Loucy (cell line): Measurements from ENCODE around the gene AVL9.

Experiments
- EZH2phosphoT487 ChIP-seq: fragments of 200-600 bp; IDR thresholded peaks from 2 replicates; pipeline ENCODE4 v1.6.1; 2018; ENCODE audit warnings: antibody characterized with exemption, mild to moderate bottlenecking, moderate library complexity, borderline replicate concordance
- TF ChIP-seq, protein P1 (sequence below): fragments of 200-600 bp; sonication (generic); conservative IDR thresholded peaks from 2 replicates; pipeline ENCODE4 v1.5.1; 2014; ENCODE audit warnings: mild to moderate bottlenecking, antibody characterized with exemption, low read length

DNA sequence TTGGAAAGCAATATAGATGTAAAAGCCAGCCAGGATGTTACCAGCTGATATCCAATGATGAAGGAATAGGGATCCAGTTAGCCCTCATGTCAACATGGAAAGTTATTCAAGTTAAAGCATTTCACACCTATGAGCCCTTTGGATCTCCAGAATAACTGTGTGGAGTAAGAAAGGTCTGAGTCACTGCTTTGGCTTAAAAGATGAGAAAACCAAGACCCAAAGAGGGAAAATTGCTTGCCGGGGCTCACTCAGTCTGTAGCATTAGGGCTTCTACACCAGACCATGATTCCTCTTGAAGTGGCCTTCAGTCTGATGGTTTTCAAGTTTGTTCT, 17.7 kb upstream of the AVL9 start:
- TF ChIP-seq EZH2phosphoT487 = no peak
- TF ChIP-seq, protein P1, sequence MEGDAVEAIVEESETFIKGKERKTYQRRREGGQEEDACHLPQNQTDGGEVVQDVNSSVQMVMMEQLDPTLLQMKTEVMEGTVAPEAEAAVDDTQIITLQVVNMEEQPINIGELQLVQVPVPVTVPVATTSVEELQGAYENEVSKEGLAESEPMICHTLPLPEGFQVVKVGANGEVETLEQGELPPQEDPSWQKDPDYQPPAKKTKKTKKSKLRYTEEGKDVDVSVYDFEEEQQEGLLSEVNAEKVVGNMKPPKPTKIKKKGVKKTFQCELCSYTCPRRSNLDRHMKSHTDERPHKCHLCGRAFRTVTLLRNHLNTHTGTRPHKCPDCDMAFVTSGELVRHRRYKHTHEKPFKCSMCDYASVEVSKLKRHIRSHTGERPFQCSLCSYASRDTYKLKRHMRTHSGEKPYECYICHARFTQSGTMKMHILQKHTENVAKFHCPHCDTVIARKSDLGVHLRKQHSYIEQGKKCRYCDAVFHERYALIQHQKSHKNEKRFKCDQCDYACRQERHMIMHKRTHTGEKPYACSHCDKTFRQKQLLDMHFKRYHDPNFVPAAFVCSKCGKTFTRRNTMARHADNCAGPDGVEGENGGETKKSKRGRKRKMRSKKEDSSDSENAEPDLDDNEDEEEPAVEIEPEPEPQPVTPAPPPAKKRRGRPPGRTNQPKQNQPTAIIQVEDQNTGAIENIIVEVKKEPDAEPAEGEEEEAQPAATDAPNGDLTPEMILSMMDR = no peak
